Endothelial cell of umbilical vein (primary cell): ENCODE results near the gene CSF3. TPM values are rescaled to one million over a fixed set of nuclear protein-coding genes. Genes with fewer than 3 reads are reported as not detected.

Experiments
- BruUV-seq: library from RNA; stranded (reverse); fragments of 400-500 nt; replicated peaks from 2 replicates; lab custom pipeline; 2021; lab: Mats Ljungman, UMichigan
- CTCF ChIA-PET: fragments of 300-600, 350-600 bp; sonication (Branson Sonifier 250); formaldehyde crosslinking; loops from one replicate; lab custom pipeline; 2021; ENCODE audit warnings: antibody characterized with exemption, inconsistent platforms; lab: Charles Lee
- POLR2A ChIA-PET: fragments of 300-600, 350-600 bp; sonication (Branson Sonifier 250); formaldehyde crosslinking; loops from one replicate; lab custom pipeline; 2021; ENCODE audit warnings: antibody characterized with exemption, inconsistent platforms; lab: Charles Lee
- DNase-seq: peaks from one replicate; pipeline ENCODE4 v3.0.0-alpha.2; 2011; ENCODE audit warnings: low read depth, low spot score
- FAIRE-seq: peaks from 2 replicates; lab custom pipeline; 2011; peaks lifted over from hg19 to GRCh38; lab: Jason Lieb, UNC
- H2AFZ ChIP-seq: 2 replicates; pipeline ENCODE4 v1.6.0; 2012; ENCODE audit warnings: low read depth, low read length, control low read depth, inconsistent platforms
- H3K27ac ChIP-seq: 2 replicates; pipeline ENCODE4 v1.5.1; 2011; ENCODE audit warnings: low read depth, mild to moderate bottlenecking, control low read depth, low read length, moderate library complexity; ENCODE audit not compliant: insufficient read depth
- H3K27me3 ChIP-seq, 2 experiments: 2 replicates each; pipeline versions ENCODE4 v1.6.0 to v1.6.1; 2011; ENCODE audit warnings: low read length in 2 of 2, mixed read lengths in 1 of 2; ENCODE audit not compliant: control insufficient read depth in 2 of 2, insufficient read depth in 2 of 2
- H3K36me3 ChIP-seq, 2 experiments: 2 replicates in 1 of 2; 3 replicates in 1 of 2; pipeline ENCODE4 v1.5.1; 2011; ENCODE audit warnings: low read length in 2 of 2, mild to moderate bottlenecking in 1 of 2, moderate library complexity in 1 of 2; ENCODE audit not compliant: control insufficient read depth in 2 of 2, insufficient read depth in 2 of 2; ENCODE audit errors: extremely low read depth in 1 of 2
- H3K4me1 ChIP-seq: 3 replicates; pipeline ENCODE4 v1.5.1; 2011; ENCODE audit warnings: mild to moderate bottlenecking, low read length; ENCODE audit not compliant: control insufficient read depth, insufficient read depth; ENCODE audit errors: extremely low read depth
- H3K4me2 ChIP-seq: 2 replicates; pipeline ENCODE4 v1.6.1; 2011; ENCODE audit warnings: low read length, control low read depth, mixed read lengths; ENCODE audit not compliant: insufficient read depth
- H3K4me3 ChIP-seq, 3 experiments: fragments of 200-600 bp in 1 of 3; sonication (generic), shearing (Covaris generic) in 1 of 3; replicated peaks in 1 of 3; 2 replicates each; pipeline ENCODE4 v1.5.1; 2011 to 2016; ENCODE audit warnings: control low read depth in 3 of 3, low read length in 3 of 3, mild to moderate bottlenecking in 2 of 3, inconsistent platforms in 1 of 3, low read depth in 1 of 3, moderate library complexity in 1 of 3; ENCODE audit not compliant: insufficient read depth in 1 of 3
- H3K79me2 ChIP-seq: 2 replicates; pipeline ENCODE4 v1.6.0; 2012; ENCODE audit warnings: low read length, inconsistent platforms; ENCODE audit not compliant: control insufficient read depth, insufficient read depth
- H3K9ac ChIP-seq: replicated peaks from 2 replicates; pipeline ENCODE3; 2011; ENCODE audit warnings: low read length, control low read depth; ENCODE audit not compliant: insufficient read depth; ENCODE audit errors: extremely low read depth
- H3K9me1 ChIP-seq: replicated peaks from 3 replicates; pipeline ENCODE4 v1.6.0; 2011; ENCODE audit warnings: mild to moderate bottlenecking, low read length; ENCODE audit not compliant: control insufficient read depth, insufficient read depth; ENCODE audit errors: extremely low read depth
- H3K9me3 ChIP-seq: replicated peaks from 2 replicates; pipeline ENCODE4 v1.5.1; 2012; ENCODE audit warnings: low read length, inconsistent platforms; ENCODE audit not compliant: control insufficient read depth, insufficient read depth
- H4K20me1 ChIP-seq: replicated peaks from 2 replicates; pipeline ENCODE3; 2011; ENCODE audit warnings: mild to moderate bottlenecking, low read length; ENCODE audit not compliant: control insufficient read depth, insufficient read depth; ENCODE audit errors: extremely low read depth
- EZH2 ChIP-seq: IDR thresholded peaks from 2 replicates; pipeline ENCODE4 v1.6.1; 2012; ENCODE audit warnings: borderline replicate concordance, low read depth, mild to moderate bottlenecking, moderate library complexity, low read length, inconsistent platforms; ENCODE audit not compliant: severe bottlenecking
- FOS ChIP-seq: IDR thresholded peaks from 2 replicates; pipeline ENCODE4 v1.6.1; 2011; ENCODE audit warnings: mild to moderate bottlenecking, low read length, moderate library complexity, borderline replicate concordance; ENCODE audit not compliant: insufficient read depth
- GATA2 ChIP-seq: IDR thresholded peaks from 2 replicates; pipeline ENCODE4 v1.7.0; 2011; ENCODE audit warnings: low read depth, mild to moderate bottlenecking, moderate library complexity, mixed read lengths, low read length; ENCODE audit not compliant: insufficient read length, insufficient read depth
- JUN ChIP-seq: IDR thresholded peaks from 2 replicates; pipeline ENCODE4 v1.6.1; 2011; ENCODE audit warnings: borderline replicate concordance, low read depth; ENCODE audit not compliant: insufficient read length, insufficient read depth
- MYC ChIP-seq: IDR thresholded peaks from one replicate; pipeline ENCODE4 v1.6.1; 2011; ENCODE audit warnings: mild to moderate bottlenecking, low read depth, low read length
- POLR2A ChIP-seq: IDR thresholded peaks from 2 replicates; pipeline ENCODE4 v1.6.1; 2012; ENCODE audit warnings: low read depth, mild to moderate bottlenecking, control low read depth, low read length
- POLR2AphosphoS5 ChIP-seq: IDR thresholded peaks from 2 replicates; pipeline ENCODE4 v1.6.1; 2012; ENCODE audit warnings: low read depth, mild to moderate bottlenecking, control low read depth, low read length, moderate library complexity; ENCODE audit not compliant: insufficient read depth
- dilution Hi-C: fragments of 300-500 bp; cut with MboI; formaldehyde crosslinking; loops from one replicate; pipeline ENCODE4 v1.15.0; 2019; ENCODE audit warnings: low sequenced_read_pairs; ENCODE audit not compliant: extremely low pct_ligation_motif_present
- intact Hi-C: fragments of 100-400 bp; cut with micrococcal nuclease; formaldehyde crosslinking; loops from one replicate; pipeline ENCODE4 v1.10.0; 2022
- polyA plus RNA-seq, 4 experiments: library from polyadenylated mRNA; depleted of rRNA in 3 of 4; stranded (reverse) in 3 of 4; unstranded in 1 of 4; fragments of >200 nt; gene quantifications; 2 replicates each; pipeline versions ENCODE4 v1.2.1 to v1.2.3, GENCODE V29; 2011 to 2012; ENCODE audit warnings: missing spikeins in 1 of 4
- total RNA-seq: library from RNA; stranded (reverse); gene quantifications from 2 replicates; pipeline ENCODE4 v1.2.3, GENCODE V29; 2021
- TF ChIP-seq, protein P1 (sequence below): IDR thresholded peaks from 2 replicates; pipeline ENCODE4 v1.6.1; 2011; ENCODE audit not compliant: insufficient read depth, insufficient read length
- TF ChIP-seq, protein P2 (sequence below), 2 donors: IDR thresholded peaks; 1 replicate in 1 of 2; 2 replicates in 1 of 2; pipeline ENCODE4 v1.5.1; 2011; ENCODE audit warnings: low read length in 2 of 2, mild to moderate bottlenecking in 2 of 2, moderate library complexity in 2 of 2, control low read depth in 1 of 2, inconsistent platforms in 1 of 2, low read depth in 1 of 2; ENCODE audit not compliant: insufficient read depth in 1 of 2; ENCODE audit errors: extremely low read depth in 1 of 2

The CSF3 gene
- total and polyA plus RNA-seq, 2 donors (not counting 3 experiments of a cell fraction or from before 2014, with no cell fraction given) = 1.0 to 2.9 TPM

DNA sequence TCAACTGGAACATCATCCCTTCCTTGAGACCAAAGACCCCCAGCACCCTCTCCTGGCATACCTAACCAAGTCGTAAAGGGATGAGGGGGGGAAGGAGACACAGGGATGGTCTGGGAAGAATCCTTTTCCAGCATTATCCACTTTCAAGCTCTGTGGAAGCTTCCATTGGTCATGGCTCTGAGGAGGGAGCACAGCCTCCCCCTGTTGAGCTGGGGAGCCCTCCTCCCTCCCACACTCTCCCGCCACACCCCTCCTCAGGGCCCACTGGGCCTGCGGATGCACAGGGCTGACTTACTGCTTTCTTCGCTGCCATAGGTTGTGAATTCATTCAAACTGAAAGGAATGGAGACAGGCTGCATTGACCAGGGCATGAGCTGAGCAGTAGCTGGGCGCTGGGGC lies 12.4 kb downstream of the CSF3 start:
- intact Hi-C loops (loop anchor here (1.0 to 2.0 kb wide), 4 partner anchors 14 to 68 kb away; partner anchors contain the start of gene PSMD3), dilution Hi-C loops (no loop called here)
- Histone ChIP-seq H3K79me2 (no peaks in the 10 kb centered on the region), H3K9ac (no peak overlapping the region), H3K27ac (no peak overlapping the region), H4K20me1 (no peaks in the 10 kb centered on the region), H3K4me2 (no peak overlapping the region), H3K36me3 (peaks cover 2 to 39% of the 10 kb centered on the region in 2 experiments), H3K9me3 (no peaks in the 10 kb centered on the region), H3K9me1 (no peaks in the 10 kb centered on the region), H2AFZ (no peak overlapping the region), H3K4me3 (no peak overlapping the region), H3K4me1 (peaks cover 42% of the 10 kb centered on the region), H3K27me3 (no peaks in the 10 kb centered on the region)
- CTCF ChIA-PET = interaction anchor here (0.6 to 5.5 kb wide), 18 partner anchors 9 to 164 kb away, joined by 3 to 246 read pairs (median 4); partner anchors contain the start of genes CSF3 and PSMD3
- no peak for DNase-seq
- POLR2A ChIA-PET = interaction anchor here (1.1 kb wide), 1 partner anchor 13 kb away, joined by 6 read pairs; no protein-coding TSS in a partner anchor
- TF ChIP-seq EZH2 (no peak), POLR2AphosphoS5 (no peak), FOS (no peak), POLR2A (no peak), JUN (no peak), MYC (no peak), GATA2 (no peak)
- TF ChIP-seq, protein P1, sequence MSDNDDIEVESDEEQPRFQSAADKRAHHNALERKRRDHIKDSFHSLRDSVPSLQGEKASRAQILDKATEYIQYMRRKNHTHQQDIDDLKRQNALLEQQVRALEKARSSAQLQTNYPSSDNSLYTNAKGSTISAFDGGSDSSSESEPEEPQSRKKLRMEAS = no peak
- TF ChIP-seq, protein P2, sequence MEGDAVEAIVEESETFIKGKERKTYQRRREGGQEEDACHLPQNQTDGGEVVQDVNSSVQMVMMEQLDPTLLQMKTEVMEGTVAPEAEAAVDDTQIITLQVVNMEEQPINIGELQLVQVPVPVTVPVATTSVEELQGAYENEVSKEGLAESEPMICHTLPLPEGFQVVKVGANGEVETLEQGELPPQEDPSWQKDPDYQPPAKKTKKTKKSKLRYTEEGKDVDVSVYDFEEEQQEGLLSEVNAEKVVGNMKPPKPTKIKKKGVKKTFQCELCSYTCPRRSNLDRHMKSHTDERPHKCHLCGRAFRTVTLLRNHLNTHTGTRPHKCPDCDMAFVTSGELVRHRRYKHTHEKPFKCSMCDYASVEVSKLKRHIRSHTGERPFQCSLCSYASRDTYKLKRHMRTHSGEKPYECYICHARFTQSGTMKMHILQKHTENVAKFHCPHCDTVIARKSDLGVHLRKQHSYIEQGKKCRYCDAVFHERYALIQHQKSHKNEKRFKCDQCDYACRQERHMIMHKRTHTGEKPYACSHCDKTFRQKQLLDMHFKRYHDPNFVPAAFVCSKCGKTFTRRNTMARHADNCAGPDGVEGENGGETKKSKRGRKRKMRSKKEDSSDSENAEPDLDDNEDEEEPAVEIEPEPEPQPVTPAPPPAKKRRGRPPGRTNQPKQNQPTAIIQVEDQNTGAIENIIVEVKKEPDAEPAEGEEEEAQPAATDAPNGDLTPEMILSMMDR (IDR thresholded peaks at IDR 0.05; ENCODE audit: extremely low read depth in 1 of 2, insufficient read depth in 1 of 2, low read depth in 1 of 2, low read length in 2 of 2) = no peak
- no TSS peak for BruUV-seq
- no peak for FAIRE-seq
